ENCODE data around the gene NDUFAF3. TPM values are rescaled to one million over a fixed set of nuclear protein-coding genes. Genes with fewer than 3 reads are reported as not detected.

The NDUFAF3 gene
- total RNA-seq, 1 donor from 2014 or later, result 75.4 TPM

DNA sequence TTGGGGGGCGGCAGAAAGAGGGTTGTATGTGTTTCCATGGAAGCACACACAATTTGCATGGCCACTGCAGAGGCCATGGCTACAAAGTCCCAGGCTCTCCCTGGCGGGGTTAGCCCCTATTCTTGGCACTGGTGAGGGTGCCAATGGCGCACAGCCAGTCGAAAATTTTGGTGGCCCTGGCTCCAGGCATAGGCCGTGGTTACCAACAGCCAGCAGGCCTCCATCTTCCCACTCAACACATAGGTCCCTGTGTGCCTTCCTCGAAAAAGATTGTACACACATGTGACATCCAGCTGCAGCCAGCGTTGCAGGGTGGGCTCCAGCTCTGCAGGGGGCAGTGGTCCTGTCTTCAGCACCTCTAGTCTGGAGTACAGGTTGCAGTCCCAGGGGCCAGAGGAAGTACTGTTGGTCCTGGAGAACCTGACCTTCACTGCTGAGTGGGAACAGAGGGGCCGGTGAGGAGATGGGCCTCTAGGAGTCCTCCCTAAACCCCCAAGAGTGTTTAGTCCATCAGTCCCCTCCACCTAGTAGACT lies 24.8 kb upstream of the NDUFAF3 start:
- Mint-ChIP-seq H3K4me1 (ENCODE audit: low read depth, unreplicated experiment) (no peaks in the 10 kb centered on the region), H3K27ac (ENCODE audit: unreplicated experiment) (no peak overlapping the region), H3K9me3 (ENCODE audit: unreplicated experiment) (no peaks in the 10 kb centered on the region), H3K36me3 (ENCODE audit: low read depth, unreplicated experiment) (peaks cover 10% of the 10 kb centered on the region), H3K4me3 (ENCODE audit: unreplicated experiment) (no peak overlapping the region), H3K27me3 (ENCODE audit: low read depth, unreplicated experiment) (no peaks in the 10 kb centered on the region)
- Histone ChIP-seq H3K9me3 (ENCODE audit: insufficient read depth, low read depth, low read length) (no peaks in the 10 kb centered on the region), H3K4me3 (ENCODE audit: insufficient read depth, low read depth, low read length) (no peak overlapping the region), H3K79me2 (ENCODE audit: insufficient read depth, low read length) (peaks cover 12% of the 10 kb centered on the region), H3K27ac (ENCODE audit: low read depth, low read length) (no peak overlapping the region), H3K4me1 (ENCODE audit: insufficient read depth, low read length) (no peaks in the 10 kb centered on the region), H4K20me1 (ENCODE audit: insufficient read depth, low read length) (peaks cover 5% of the 10 kb centered on the region), H3K36me3 (ENCODE audit: insufficient read depth, low read length) (peaks cover 2% of the 10 kb centered on the region), H2AFZ (ENCODE audit: low read depth, low read length) (no peak overlapping the region), H3K27me3 (ENCODE audit: insufficient read depth, low read length) (no peaks in the 10 kb centered on the region), H3K9ac (ENCODE audit: low read length) (no peak overlapping the region), H3K4me2 (ENCODE audit: low read length) (no peak overlapping the region)
- DNase-seq (ENCODE audit: low read depth) (no peak), FAIRE-seq (no peak)
- no peak for TF ChIP-seq EZH2 (IDR thresholded peaks at IDR 0.05; ENCODE audit: insufficient read depth, low read length)
- TF ChIP-seq, protein P1, sequence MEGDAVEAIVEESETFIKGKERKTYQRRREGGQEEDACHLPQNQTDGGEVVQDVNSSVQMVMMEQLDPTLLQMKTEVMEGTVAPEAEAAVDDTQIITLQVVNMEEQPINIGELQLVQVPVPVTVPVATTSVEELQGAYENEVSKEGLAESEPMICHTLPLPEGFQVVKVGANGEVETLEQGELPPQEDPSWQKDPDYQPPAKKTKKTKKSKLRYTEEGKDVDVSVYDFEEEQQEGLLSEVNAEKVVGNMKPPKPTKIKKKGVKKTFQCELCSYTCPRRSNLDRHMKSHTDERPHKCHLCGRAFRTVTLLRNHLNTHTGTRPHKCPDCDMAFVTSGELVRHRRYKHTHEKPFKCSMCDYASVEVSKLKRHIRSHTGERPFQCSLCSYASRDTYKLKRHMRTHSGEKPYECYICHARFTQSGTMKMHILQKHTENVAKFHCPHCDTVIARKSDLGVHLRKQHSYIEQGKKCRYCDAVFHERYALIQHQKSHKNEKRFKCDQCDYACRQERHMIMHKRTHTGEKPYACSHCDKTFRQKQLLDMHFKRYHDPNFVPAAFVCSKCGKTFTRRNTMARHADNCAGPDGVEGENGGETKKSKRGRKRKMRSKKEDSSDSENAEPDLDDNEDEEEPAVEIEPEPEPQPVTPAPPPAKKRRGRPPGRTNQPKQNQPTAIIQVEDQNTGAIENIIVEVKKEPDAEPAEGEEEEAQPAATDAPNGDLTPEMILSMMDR (IDR thresholded peaks at IDR 0.05; ENCODE audit: insufficient read depth, low read depth, low read length), result no peak

DNA sequence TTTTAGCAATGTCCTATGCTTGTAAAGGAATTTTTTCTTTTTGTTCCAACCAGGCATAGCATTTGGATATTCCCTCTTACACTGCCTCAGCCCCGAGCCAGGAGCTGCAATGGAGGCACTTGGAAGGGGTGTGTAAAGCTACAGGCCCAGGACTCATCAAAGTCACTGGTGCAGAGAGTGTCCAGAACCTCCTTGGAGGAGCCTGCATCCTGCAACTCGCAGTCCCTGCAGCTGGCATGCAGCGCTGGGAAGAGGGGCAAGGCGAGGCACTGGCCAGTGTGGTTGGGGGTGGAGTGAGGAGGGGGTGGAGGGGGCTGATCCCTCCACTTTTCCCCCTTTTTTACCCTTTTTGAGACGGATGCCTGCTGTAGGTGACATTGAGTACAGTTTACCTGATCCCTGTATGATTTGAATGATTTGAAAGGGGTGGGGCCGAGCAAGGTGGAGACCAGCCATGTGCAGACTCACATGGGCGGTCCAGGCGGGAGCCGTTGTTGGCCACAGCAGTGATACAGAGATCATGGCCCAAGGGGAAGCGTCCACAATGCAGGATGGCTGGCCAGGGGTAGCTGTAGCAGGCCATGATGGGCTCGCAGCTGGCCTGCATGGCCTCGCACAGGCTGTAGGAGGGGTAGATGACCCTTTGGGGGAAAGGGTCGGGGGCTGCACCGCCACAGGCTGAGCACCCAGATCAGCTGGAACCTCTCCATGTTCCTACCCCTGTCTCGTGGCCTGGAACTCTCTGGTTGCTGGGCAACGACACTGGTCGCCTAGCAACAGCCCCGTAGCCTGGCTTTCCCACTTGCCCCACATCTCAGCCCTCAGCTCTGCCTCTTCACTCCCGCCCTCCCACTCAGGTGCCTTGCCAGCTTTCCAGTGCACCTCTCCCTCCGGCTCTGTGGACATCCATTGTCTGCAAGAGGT lies 23.9 kb upstream of the NDUFAF3 start:
- no peaks in the 10 kb centered on the region for H3K4me1 ChIP-seq (ENCODE audit: insufficient read depth, low read length)
- peaks cover 12% of the 10 kb centered on the region for H3K79me2 ChIP-seq (ENCODE audit: insufficient read depth, low read length)
- no peaks in the 10 kb centered on the region for H3K27me3 ChIP-seq (ENCODE audit: insufficient read depth, low read length)
- no peaks in the 10 kb centered on the region for H3K9me3 ChIP-seq (ENCODE audit: insufficient read depth, low read depth, low read length)
- DNase-seq (ENCODE audit: low read depth), result no peak
- H4K20me1 ChIP-seq (ENCODE audit: insufficient read depth, low read length), result peaks cover 5% of the 10 kb centered on the region
- no peaks in the 10 kb centered on the region for H3K27me3 Mint-ChIP-seq (ENCODE audit: low read depth, unreplicated experiment)
- no peaks in the 10 kb centered on the region for H3K9me3 Mint-ChIP-seq (ENCODE audit: unreplicated experiment)
- no peak overlapping the region for H3K4me3 ChIP-seq (ENCODE audit: insufficient read depth, low read depth, low read length)
- no peak overlapping the region for H3K4me2 ChIP-seq (ENCODE audit: low read length)
- H3K4me1 Mint-ChIP-seq (ENCODE audit: low read depth, unreplicated experiment), result no peaks in the 10 kb centered on the region
- no peak overlapping the region for H3K27ac Mint-ChIP-seq (ENCODE audit: unreplicated experiment)
- H3K9ac ChIP-seq (ENCODE audit: low read length), result no peak overlapping the region
- H3K36me3 ChIP-seq (ENCODE audit: insufficient read depth, low read length), result peaks cover 2% of the 10 kb centered on the region
- H3K4me3 Mint-ChIP-seq (ENCODE audit: unreplicated experiment), result no peak overlapping the region
- H3K36me3 Mint-ChIP-seq (ENCODE audit: low read depth, unreplicated experiment), result peaks cover 10% of the 10 kb centered on the region
- FAIRE-seq, result no peak
- H3K27ac ChIP-seq (ENCODE audit: low read depth, low read length), result no peak overlapping the region
- no peak overlapping the region for H2AFZ ChIP-seq (ENCODE audit: low read depth, low read length)
- TF ChIP-seq, protein P1 (IDR thresholded peaks at IDR 0.05; ENCODE audit: insufficient read depth, low read depth, low read length), result no peak
- no peak for TF ChIP-seq EZH2 (IDR thresholded peaks at IDR 0.05; ENCODE audit: insufficient read depth, low read length)
